ENCODE data around the gene PFKFB3. TPM values are rescaled to one million over a fixed set of nuclear protein-coding genes. Genes with fewer than 3 reads are reported as not detected.

PFKFB3 gene
- total and polyA plus RNA-seq, 2 of the 13 experiments (the other 11 are each of a cell fraction or from before 2014, with no cell fraction given): 1.2 to 13.3 TPM

- TF ChIP-seq ZNF414 (CRISPR knock-in tag; IDR thresholded peaks at IDR 0.05) (peak; percentile 59; the same call in 1 of the 2 replicates), TFAP4 (IDR thresholded peaks at IDR 0.05; ENCODE audit: borderline replicate concordance, low read depth) (peak; percentile 50; the same call in 1 of the 2 replicates), NR2F1 (CRISPR knock-in tag; IDR thresholded peaks at IDR 0.05) (peak; percentile 51 to 72; a peak in 2 of 4 replicates), MLX (CRISPR knock-in tag; IDR thresholded peaks at IDR 0.05) (0 out of 2 replicates have a peak, but pooled peaks have one; percentile 17), MNT (IDR thresholded peaks at IDR 0.05) (no peak), KAT2B (IDR thresholded peaks at IDR 0.05; ENCODE audit: borderline replicate concordance, low read depth, low read length) (no peak), ZFX (CRISPR knock-in tag; IDR thresholded peaks at IDR 0.05; ENCODE audit: low read depth) (0 out of 2 replicates have a peak, but pooled peaks have one; percentile 22), ZNF383 (CRISPR knock-in tag; IDR thresholded peaks at IDR 0.05; ENCODE audit: borderline replicate concordance) (no peak), SKIL (CRISPR knock-in tag; IDR thresholded peaks at IDR 0.05; ENCODE audit: borderline replicate concordance) (peak; percentile 97), EZH2 (conservative IDR thresholded peaks at IDR 0.05; ENCODE audit: low read depth, low read length) (no peak), ELF1 (CRISPR knock-in tag; IDR thresholded peaks at IDR 0.05) (0 out of 2 replicates have a peak, but pooled peaks have one; percentile 34), ZNF644 (CRISPR knock-in tag; IDR thresholded peaks at IDR 0.05; ENCODE audit: low read depth) (peak; percentile 79), ZNF33A (CRISPR knock-in tag; IDR thresholded peaks at IDR 0.05; ENCODE audit: borderline replicate concordance) (no peak), ZNF780A (CRISPR knock-in tag; IDR thresholded peaks at IDR 0.05) (no peak), ZNF841 (CRISPR knock-in tag; IDR thresholded peaks at IDR 0.05; ENCODE audit: borderline replicate concordance) (no peak), SP1 (IDR thresholded peaks at IDR 0.05) (no peak), SP1 (CRISPR knock-in tag; IDR thresholded peaks at IDR 0.05) (no peak), ATF5 (CRISPR knock-in tag; IDR thresholded peaks at IDR 0.05; ENCODE audit: low read depth) (no peak), SAFB2 (CRISPR knock-in tag; IDR thresholded peaks at IDR 0.05; ENCODE audit: borderline replicate concordance, low read depth) (no peak)
Observed at GRCh38 chr10:6279540-6280267, 77.0 kb downstream of the PFKFB3 start (continued).
